Medulla oblongata (tissue), 1 donor: ENCODE measurements around the gene FAM204A.
A peak's percentile ranks its signal among the peaks of the same experiment; 100 is the strongest.

Source experiments
- DNase-seq: peaks from one replicate; pipeline ENCODE4 v3.0.0-alpha.2; 2015; ENCODE audit errors: extremely low spot score

The FAM204A gene

DNA sequence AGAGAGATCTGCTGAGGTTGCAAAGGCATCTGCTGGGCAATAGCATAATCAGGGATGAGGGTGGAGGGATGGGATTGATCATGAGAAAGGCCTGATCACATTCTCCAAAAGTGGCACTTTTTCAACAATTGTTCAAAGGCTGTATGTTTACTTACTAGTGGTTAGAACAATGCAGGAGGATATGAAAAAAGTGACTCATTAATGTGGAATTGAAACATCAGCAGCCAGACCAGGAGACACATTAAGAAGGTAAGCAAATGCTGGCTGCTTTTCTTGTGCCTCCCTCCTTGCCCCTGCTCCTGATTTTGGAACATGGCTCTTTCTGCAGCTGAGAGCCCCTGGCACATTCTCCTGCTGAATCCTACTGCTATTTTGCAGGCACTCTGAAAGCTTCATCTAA lies 63.5 kb downstream of the FAM204A start:
- DNase-seq: no peak

DNA sequence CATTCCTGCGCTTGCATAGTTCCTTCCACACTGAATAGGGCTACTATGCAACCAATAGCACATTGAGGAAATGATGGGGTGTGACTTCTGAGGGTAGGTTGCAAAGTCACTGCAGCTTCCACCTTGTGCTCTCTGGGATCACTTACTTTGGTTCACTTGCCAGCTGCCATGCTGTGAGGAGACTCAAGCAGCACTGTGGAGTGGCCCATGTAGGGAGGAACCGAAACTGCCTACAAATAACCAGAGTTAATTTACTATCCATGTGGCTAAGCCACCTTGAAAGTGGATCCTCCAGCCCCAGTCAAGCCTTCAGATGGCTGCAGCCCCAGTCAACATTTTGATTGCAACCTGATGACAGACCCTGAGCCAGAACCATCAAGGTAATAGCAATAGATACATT lies 64.3 kb downstream of the FAM204A start:
- DNase-seq: no peak

DNA sequence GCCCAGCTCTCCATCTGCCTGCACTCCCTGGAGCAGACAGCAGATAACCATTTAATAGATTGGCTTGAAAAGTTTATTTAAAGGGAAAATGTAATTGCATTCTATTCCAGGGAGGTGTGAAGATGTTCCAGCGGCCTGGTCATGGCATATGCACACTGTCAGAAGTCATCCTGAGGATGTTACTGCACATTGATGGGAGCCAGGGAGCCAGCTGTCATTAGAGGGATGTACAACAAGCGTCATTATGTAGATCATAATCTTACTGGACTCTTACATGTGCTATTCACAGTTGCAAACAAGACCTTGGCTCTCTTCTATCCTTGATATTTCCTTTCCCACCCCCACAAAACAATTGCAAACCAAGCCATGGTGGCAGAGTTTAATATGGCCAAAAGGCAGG lies 65.4 kb downstream of the FAM204A start:
- DNase-seq: no peak

DNA sequence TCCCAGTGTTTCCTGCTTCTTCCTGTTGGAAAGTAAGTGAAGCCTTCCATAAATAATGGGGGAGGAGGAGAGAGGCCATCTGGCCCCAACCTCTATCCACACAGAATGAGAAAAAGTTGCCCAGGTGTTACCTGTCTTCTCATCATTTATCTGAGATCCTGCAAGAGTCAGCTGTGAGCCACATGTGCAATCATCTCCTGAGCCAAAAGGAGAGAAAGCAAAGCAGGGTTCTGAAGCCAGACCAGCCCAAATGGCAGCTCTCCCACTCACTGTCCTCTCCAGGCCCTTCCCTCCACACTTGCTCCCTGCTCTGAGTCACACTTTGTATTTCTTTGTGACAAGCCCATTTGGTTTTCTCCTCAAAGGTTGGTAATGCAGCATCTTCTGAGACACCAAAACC lies 65.9 kb downstream of the FAM204A start:
- DNase-seq: no peak

DNA sequence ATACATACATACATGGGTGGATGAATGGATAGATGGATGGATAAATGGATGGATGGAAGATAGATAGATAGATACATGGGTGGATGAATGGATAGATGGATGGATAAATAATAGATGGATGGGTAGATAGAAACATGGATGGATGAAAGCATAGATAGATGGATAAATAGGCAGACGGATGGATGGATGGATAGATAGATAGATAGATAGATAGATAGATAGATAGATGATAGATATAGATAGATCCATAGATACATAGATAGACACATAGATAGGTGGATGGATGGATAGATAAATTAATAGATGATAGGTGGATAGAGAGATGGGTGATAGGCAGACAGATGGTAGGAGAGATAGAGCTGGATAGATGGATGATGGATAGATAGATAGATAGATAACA lies 68.5 kb downstream of the FAM204A start:
- DNase-seq: no peak

DNA sequence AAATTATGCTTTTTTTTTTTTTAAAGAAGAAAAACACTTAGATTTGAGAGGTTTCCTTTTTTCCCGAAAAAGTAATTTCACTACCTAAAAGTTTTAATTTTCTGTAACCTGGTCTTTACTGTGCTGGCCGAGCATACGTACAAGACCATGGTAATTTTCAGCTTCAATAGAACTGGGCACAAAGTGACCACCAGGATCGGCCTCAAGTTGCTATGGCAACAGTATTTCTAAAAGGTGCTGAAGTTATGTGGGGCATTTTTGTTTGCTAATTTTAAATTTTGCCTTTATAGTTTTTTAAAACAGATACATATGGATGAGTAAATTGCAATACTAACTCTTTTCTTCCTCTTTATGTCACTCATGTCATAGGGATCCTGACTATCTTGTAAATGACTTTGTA lies 69.4 kb downstream of the FAM204A start:
- peak; percentile 15 for DNase-seq

DNA sequence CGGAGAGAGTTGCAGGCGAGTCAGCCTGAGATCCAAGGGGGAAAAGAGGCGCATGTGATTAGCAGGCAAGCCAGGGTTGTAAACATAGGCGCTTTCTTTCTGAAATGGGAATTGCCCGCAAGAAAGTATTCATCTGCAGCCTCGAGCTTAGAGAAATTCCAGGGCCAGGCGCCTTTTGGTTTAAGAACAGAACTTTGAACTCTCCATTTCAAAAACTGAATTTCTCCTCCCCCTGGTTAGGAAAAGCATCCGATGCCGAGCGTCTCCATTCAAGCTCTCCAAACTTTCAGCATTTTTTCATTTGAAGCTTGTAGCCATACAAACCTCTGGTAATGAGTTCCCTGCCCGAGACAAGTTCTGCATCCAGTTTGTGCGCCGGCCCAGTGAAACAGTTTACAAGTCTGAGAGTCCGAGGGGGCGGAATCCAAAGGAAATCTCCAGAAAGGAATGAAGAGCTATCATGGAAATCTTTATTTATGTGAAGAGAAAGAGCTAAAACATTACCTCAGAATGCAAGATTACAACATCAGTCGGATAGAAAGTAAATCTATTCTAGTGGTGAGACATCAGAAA lies 69.9 kb downstream of the FAM204A start:
- peak; percentile 45 for DNase-seq

DNA sequence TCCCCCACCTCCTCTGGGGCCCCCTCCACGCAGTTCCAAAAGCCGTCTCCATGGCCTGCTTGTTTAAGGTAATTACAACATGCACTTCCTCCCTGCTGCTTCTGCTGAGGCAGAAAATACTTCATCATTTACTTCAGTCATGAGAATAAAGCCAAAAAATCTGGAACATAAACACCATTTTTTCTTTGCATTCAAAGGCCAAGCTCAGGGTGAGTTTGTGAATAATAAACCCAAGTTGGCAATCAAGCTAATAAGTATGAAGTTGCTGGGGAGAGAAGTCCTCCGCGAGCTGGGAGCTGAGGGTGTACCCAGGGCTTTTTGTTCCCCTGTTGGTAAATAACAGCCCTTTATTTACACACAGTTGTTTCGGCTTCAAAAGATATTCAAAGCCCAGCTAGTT lies 70.5 kb downstream of the FAM204A start:
- DNase-seq: peak; percentile 2

DNA sequence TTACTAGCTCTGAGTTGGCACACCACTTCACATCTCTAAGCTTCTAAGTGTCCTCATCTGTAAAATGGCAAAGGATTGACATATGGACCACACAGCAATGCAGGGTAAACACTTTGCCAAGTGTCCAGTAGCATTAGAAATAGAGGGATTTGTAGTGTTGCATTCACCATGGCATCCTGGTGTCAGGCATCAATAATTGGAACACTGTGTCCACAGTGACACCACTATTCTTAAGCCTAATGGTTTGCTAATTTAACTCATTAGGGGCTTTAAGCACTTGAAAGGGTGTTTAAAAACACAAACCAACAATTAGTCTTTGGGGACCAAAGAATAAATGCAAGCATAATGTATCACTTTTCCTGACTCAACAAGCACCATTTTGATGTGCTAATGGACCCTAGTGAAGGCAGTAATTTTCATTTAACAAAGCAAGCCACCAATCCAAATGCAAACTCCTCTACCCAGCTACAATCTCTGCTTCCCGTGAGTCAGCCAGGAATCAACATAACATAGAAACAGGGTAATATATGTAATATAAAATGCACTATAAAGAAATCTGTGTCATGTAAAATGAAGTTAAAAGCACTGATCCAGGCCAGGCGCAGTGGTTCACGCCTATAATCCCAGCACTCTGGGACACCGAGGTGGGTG lies 75.9 kb downstream of the FAM204A start:
- no peak for DNase-seq

DNA sequence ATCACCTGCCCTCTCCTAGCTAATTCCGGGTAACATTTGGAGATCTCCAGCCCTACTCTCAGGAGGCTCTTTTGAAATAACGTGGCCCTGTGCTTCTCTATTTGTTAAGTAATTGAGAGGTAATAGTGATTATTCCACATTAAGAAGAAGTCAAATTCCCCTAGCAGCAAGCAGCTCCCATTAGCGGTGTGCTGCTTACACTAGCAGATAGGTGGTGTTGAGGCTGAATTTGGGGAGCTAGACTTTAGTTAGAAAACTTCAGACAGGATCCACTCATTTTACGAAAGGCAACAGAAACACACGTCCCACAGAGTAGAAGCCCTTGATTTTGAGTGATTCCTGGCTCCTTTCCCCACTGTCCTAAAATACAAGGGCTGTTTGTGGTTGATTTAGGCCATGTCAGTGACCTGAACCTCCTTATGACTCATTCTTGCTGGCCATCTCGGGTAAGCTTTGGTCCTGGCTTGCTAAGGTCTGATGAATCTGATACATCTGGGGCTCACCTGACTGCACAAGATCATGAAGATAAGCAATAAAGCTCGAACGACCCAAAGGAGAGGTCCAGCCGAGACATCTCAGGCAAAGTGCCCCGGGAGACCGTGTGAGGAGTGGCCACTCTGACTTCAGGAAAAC lies 77.2 kb downstream of the FAM204A start:
- DNase-seq: no peak

DNA sequence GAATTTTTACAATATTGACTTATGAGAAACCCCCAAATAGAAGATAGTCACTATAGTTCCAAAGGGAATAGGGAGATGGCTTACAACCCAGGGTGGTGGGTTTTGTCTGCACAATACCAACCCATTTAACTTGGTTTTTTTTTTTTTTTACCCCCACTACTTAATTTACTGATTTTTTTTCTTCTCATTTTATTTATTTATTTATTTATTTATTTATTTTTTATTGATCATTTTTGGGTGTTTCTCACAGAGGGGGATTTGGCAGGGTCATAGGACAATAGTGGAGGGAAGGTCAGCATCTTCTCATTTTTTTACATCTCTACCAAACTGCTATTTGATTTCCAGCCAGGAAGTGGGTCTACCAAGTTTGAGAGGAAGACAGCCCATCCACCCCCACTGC lies 77.9 kb downstream of the FAM204A start:
- no peak for DNase-seq

DNA sequence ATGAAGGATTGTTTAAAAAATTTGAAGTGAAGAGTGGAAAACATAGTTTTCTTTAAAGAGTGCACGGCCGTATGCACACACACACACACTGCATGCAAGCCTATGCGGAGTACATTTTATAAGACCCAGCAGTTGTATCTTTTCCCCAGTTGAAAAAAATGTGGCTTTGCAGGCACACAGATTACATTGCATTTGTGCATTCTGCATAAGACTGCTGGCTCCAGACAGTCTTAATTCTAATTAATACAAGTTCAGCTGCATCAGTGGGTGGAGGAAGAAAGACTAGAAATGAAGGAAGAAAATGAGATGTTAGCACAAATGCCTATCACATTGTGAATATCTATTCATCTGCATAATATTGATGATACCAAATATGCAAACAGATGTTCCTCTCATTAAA lies 79.6 kb downstream of the FAM204A start:
- DNase-seq: no peak

DNA sequence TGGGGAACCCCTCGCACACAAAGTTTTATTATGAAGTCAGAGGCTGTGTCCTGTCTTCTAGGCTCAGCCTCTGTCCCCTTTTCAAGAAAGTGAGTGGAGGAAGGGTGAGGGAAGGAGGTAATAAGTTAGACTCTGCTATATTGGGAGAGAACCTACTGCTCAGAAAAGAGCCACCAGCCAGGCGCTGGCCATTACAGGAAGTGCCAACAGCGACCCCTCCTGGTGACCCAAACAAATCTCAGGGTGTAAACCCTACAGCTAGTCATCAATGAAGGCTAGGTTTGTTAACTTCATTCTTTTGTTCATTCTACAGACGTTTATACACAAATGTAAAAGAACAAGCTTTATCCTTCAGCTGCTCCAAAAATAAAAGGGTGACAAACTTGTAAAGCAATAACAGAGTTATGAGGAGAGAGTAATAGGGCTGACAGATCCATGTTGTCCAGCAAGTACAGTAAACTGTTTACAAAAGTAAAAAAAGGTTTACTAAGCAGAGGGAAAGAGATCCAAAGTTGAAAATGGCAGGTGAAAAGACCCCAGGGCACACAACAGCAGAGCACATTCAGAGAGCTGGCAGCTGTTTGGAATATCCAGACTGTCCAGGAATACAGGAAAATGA lies 82.7 kb downstream of the FAM204A start:
- DNase-seq: peak; percentile 15

DNA sequence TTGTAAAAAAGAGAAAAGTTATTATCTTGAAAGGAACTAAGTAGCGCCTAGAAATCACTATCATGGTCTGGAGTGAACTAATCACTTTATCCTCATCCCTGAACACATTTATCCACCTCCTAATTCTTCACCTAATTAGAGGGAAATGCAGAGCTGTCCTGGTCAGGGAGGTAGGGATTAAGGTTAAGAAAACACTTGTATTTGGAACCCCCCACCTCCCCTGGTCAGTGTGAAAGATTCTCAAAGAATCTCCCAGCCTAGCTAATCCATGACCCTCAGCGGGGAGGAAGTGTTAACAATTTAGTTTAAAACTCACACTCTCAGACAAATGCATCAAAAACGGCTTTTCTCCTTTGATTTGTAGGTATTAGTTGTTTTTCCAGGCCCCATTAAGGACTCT lies 83.8 kb downstream of the FAM204A start:
- DNase-seq: no peak

DNA sequence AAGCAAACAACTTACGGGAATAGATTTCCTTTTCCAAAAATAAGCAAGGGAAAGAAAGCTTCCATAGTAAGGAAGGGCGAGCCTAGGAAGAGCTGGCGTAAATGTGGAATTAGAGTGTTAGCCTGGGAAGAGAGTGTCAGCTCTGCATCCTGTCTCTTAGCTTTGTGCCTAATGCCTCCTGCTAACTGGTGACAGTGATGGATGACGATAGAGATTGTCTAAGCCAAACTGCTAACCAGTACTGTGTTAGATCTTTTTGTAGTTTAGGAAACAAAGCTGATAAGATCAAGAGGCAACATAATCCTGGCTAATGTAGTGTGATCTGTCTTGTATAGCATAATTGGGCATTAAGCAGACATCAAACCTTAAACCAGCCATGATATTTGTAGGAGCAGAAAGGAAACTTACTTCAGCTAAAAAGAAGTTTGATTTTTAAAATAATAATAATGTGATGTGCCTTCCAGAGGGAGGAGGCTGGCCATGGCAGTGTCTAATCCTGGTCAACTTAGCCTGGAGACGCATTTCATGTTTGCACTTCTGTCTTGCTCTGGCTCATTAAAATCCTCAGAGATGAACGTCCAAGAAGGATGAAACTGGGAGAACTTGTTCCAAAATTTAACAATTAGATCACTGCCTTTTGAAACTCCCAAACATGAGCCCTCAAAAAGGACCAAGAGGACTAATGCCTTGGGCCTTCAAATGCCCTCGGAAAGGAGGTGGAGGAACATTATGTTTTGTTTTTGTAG lies 85.1 kb downstream of the FAM204A start:
- DNase-seq: no peak

DNA sequence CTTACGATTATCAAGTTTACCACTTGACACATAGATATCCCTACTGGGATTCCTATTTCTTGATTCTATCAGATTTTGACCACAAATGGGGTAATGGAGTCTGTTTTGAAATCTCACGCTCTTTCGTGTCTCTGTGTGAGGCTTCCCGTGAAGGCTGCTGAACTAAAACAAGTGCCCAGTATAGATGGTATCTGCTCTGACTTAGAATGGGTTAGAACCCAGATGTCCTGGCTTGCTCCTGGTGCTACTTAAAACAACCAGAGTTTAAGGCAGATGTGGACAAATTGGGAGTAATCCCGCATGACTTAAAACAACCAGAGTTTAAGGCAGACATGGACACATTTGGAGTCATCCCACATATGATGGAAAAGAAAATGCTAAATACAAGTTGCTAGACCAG lies 85.9 kb downstream of the FAM204A start:
- no peak for DNase-seq

DNA sequence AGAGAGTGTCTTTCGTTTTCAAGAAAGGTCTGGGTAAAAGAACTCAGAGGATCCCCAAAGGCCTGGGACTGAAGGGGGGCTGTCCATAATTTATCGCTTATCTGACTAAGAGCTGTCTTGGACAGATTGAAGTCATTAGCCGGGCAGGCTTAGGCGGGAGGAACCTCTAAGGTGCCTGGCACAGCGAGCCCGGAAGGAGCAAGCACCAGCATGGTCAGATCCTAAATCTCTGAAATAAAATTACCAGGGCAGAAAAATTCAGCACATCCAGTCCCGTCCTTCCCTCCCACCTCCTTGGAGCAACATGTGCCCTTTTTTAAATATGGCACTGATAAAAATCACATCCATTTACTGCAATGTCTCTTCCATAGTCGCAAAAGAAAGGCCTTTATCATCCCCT lies 86.8 kb downstream of the FAM204A start:
- no peak for DNase-seq

DNA sequence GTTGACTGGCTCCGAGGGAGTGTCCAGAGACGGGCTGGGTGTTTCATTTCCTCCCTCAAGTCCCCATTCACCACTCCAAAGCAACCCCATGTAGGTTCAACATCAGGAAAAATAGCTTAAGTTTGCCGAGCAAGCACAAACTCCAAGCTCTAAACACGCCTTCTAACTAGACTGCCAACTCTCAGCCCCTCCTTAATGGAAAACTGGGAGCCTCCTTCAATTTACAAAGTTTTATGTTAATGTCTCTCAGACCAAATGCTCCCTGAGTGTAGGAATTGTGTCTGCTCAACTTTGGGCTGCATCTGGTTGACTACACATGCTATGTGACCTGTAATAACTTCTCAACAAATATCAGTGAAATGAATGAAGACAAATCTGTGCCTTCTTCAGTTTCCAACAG lies 87.5 kb downstream of the FAM204A start:
- DNase-seq: no peak

DNA sequence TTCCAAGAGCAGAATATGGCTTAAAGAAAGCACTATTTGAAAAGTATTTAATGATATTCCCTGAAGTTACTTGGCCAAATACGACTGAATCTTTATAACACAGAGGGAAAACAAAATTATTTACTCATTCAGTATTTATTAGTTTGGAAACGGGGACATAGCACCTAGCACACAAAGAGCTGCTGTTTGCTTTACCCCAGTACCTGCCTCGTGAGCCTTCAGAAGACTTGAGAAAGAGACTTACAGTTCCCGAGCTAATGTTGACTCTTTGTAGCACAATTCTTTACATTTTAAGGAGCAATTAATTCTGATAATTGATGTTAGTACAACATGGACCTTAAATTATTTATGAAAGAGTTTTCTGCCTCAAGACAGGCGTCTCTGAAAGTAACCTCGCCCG lies 88.7 kb downstream of the FAM204A start:
- DNase-seq: no peak

DNA sequence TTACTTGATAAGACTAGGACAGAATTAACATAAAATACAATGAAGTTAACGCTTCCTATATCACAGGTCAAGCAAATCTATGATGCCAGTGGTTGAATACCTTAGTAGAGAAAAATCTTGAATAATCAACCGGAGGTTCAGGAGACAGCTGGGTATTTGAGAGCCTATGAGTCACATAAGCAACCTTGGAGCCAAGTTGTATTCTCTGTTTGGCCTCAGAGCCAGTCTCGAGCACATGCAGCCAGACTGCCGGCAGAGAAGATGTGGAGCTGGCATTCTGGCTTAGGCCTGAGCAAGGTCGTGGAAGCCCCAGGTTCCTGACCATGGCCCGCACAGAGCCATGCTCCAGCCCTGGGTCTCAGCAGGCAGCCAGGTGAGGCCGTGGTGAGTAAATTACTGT lies 90.3 kb downstream of the FAM204A start:
- no peak for DNase-seq

DNA sequence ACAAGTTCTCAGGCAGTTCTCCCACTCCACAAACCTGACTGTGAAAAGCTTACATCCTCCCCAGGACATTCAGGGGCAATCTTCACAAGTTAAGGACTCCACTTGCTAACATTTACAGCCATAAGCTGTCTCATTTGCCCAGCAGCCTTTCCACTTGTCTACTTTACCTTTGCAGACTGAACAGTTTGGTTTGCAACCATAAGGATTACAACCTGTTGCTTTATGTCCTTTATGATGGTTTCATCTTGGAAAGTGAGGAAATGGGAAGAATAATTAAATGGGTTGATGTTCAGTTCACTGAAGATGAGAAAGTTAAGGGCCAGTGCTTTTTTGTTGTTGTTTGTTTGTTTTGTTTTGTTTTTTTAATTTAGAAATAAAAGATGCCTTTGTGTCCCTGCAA lies 92.4 kb downstream of the FAM204A start:
- no peak for DNase-seq
